Activated CD4-positive, alpha-beta T cell treated with anti-CD3 and anti-CD28 coated beads for 4 hours (primary cell): ENCODE data around the gene ITCH.
A peak's percentile ranks its signal among the peaks of the same experiment; 100 is the strongest.
"Not testable (repeated sequence)": the region's sequence is repeated elsewhere in the genome, so short reads cannot be mapped to it uniquely, and the experiment has no call there.

Experiments used
- DNase-seq, 2 donors: peaks; one replicate each; pipeline ENCODE4 v3.0.0-alpha.2; 2020

ITCH gene

DNA sequence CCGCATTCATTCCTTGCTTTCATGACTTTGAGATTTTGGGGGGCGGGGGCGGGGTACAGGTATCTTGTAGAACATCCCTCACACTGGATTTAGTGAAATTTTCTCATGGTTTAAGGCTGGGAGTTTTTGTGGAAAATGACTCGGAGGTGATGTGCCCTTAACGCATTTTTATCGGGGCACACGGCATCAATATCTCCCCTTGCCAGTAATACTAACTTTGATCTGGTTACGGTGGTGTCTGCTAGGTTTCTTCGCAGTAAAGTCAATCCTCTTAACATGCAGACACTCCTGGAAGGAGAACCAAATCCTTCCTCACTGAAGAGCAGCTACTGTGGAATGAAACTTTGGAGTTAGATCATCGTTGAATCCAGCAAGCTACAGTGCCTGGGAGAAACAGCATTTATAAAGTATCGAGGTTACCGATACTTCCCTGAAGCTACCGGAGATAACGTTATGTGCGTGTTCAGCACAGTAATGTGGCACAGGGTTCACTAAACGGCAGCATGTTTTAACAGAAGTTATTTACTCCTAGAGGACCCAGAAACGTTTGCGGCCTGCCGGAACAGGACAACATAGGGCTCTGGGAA lies 151.9 kb downstream of the ITCH start:
- no peak for DNase-seq

DNA sequence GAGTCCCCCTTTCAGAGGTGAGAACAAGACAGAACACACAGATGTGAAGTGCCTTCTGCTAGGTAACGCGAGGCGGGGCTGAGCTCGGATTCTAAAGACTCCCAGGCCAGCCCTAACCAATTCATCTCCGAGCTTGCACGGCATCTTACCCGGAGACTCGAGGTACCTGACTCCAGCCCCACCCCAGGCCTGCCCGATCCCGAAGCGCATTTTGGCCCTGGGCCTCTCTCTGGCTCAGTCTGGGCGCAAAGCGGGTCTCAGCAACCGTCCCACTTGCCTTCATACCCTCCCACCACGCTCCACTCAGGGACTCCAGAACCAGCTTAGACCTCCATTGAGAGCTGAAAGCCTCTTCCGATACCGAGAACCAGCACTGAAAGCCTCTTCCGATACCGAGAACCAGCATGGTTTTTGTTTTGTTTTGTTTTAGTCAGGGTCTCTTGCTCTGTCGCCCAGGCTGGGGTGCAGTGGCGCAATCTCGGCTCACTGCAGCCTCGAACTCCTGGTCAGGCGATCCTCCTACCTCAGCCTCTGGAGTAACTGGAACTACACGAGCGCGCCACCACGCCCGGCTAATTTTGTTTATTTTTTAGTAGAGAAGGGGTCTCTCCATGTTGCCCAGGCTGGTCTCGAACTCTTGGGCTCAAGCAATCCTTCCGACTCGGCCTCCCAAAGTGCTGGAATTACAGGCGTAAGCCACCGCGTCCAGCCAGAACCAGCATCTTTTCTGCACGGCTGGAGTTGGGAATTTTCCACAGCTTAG lies 152.6 kb downstream of the ITCH start:
- peak; percentile 63 to 65 for DNase-seq

DNA sequence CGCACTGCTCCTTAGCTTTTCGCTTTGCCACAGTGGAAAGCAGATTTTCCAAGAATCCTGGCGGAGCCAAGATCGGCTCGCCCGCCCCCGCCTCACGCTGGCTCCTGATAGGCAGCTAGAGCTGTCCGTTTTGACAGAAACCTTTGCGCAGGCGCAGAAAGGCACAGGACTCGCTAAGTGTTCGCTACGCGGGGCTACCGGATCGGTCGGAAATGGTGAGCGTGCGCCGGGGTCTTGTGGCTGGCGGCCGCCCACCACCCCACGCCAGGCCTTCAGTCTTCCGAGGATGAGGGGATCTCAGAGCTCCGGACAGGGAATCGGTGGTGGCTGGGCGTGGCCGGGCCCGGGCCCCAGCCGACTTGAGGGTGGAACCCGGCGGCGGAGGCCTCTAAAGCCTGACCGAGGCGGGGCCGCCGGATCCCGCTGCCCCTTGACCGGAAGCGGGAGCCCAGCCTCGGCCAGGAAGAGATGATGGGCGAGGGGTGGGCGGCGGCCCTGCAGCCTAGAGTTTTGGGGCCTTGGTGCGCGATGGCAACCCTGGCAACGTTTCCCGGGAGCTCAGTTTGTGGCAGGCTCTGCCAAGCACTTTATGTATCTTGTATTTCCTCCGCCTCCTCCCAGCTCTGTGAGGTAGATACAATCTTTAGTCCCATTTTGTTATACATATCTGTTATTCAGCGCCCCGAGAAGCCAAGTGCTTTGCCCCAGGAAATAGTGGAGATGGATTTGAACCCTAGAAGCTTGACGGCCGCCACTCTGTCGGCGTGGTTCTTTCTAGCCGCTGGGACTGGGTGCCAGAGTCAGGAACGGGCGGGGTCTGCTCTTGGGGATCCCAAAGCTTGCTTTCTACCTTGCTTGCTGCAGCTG lies 153.4 kb downstream of the ITCH start, which contains the start of gene DYNLRB1:
DYNLRB1 (plus strand) TSS at position 176 of the 867 bp plus-strand sequence; CDS start at position 213, 37 bp downstream.
- peak; percentile 96 to 97 for DNase-seq

DNA sequence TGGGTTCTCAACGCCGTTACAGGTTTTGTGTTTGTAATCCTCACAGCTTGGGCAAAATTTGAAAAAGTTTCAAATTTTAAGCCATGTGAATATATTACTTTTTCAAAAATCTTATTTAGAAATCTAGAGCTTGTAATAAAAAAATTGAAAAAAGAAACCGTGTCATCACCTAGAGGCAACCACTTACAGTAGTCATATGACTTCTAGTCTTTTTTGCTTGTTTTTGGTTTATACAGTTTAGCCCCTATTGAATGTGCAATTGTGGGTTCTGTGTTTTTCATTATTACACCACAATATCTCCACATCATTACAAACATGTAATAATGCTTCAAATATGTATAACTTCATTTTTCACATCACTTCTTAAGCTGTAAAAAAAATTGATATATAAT lies 154.0 kb downstream of the ITCH start:
- no peak for DNase-seq

DNA sequence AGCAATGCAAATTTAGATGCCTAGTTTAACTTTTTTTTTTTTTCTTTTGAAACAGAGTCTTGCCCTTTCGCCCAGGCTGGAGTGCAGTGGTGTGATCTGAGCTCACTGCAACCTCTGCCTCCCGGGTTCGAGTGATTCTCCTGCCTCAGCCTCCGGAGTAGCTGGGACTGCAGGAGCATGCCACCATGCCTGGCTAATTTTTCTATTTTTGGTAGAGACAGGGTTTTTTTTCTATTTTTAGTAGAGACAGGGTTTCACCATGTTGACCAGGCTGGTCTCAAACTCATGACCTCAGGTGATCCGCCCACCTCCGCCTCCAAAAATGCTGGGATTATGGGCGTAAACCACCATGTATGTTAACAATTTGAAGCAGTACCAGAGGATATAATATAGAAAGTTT lies 155.8 kb downstream of the ITCH start:
- DNase-seq: not testable (repeated sequence)

DNA sequence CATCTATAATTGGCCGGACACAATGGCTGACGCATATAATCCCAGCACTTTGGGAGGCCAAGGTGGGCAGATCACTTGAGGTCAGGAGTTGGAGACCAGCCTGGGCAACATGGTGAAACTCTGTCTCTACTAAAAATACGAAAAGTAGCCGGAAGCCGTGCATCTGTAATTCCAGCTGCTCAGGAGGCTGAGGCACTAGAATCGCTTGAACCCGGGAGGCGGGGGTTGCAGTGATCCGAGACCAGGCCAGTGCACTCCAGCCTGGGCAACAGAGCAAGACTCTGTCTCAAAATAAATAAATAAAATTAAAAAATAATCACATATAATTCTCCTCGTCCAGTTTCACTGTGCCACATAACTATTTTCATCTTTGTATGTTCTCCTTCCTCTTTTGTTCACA lies 156.8 kb downstream of the ITCH start:
- not testable (repeated sequence) for DNase-seq

DNA sequence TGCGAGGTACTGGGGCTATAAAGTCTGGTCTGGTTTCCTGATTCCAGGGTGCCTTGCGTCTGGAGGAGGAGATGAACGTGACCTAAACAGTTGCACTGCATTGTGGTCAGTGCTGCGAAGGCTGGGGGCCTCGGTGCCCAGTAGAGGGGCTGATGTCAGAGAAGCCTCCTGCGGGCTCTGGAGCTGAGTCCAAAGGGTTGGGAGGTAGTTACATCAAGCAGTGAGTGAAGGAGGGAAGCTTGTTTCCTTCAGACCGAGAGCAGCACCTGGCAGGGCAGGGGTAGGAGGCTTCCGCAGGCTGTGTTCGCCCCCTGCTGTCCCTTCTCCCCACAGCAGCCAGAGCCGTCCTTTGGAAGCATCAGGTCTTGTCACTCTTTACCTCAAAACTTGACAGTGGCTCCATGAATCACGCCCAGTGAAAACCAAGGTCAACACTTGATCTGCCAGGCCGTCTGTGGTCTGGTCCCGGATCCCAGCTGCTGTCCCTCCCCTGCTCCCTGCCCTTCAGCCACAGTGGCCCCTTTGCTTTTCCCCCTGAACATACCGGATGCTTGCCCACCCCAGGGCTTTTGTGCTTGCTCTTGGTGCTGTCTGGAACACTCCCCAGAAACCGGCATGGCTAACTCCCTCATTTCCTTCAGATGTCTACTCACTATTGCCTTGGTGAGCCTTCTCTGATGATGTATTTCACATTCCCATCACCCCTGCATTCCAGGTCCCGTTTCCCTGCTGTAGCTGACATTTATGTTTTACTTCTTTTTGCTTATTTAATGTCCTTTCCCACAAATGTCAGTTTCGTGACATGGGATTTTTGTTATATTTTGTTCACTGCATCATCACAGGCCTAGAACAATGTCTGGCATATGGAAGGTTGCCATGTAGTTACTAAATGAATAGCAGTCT lies 160.1 kb downstream of the ITCH start:
- DNase-seq: peak; percentile 51 to 52

DNA sequence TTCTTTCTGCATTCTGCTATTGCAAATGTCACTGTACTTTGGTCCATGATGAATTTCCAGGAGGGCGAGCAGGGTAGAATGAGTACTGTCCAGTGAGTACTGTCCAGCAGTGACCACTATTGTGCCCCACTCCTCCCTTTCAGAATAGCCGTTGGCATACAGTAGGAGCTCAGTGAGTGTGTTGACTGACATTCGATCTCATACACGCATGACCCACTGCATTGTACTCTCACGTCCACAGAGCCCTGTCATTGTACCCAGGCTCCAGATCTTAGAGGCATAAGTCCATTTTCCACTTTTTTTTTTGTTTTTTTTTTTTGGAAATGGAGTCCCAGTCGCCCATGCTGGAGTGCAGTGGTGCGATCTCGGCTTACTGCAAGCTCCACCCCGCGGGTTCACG lies 161.4 kb downstream of the ITCH start:
- DNase-seq: no peak

DNA sequence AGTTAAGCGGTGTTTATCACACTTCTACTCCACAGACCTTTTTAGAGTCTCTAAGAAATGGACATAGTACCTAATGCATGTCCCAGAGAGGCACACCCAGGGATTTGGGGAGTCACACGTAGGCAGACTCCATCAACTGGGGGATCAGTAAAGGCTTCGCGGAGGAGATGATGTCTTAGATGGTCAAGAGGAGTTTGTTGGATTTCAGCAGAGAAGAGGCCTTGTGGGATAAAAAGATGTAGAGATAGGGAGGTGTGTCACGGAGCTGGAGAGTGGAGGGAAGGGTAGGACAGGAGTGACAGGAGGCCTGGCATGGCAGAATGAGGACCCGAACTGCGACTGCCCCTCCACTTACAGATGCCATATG lies 162.3 kb downstream of the ITCH start:
- no peak for DNase-seq

DNA sequence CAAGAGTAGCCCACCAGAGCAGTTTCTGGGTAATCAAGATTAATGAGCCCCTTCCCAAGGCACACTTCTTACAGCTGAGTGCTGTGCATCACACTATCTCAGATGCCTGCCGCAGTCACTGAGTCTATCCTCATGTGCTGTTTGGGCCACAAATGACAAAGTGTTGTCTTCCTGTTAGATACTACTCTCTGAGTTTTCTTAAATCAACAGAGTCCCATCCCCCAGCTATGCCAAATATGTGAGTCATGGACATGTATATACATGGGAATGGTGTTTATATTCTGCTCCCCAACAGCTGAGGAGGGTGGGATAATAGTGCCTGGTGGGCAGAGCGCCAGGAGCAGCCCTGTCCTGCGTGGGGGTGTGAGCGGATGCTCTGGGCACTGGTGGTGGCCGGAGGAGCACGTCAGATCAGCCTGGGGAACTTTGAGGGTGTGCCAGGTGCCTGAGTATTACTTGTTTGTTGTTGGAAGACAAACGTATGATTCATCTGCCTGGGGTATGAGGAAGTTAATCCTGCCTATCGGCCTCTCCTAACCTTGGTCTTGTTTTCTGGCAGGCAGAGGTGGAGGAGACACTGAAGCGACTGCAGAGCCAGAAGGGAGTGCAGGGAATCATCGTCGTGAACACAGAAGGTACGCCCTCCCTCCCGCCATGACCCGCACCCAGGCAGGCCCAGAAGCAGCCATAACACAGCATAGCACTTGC lies 162.8 kb downstream of the ITCH start:
- DNase-seq: no peak

DNA sequence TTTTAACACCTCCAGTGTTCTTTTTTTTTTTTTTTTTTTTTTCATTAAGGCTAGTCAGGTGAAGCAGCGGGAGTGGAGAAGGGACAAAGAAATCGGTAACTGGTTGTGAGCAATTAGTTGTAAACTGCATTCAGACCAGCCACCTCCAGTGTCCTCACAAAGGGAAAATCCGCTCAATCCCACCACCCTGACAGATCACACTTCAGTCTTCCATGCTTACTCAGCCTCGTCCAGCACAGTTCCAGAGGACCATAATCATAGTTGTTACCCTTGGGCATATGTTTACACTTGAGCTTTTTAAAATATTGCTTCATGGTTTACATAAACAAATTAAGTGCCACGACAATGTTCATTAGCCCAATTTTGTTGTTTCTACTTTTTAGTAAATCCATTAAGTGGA lies 163.4 kb downstream of the ITCH start:
- DNase-seq: no peak

DNA sequence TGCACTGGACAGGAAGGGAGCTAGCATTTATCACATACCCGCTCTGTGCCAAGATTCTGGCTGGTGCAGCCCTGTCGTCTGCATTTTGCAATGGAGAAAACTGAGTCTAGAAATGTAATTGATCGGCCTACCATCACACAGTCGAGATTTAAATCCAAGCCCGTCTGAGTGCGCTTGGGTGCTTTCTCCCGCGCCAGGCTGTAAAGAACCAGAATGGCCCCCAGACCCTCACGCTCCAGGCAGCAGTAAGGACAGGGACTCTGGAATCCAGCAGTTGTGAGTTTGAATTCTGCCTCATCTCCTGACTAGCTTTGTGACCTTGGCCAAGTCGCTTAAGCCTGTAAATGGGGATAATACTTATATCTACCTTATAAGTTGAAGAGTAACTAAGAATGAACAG lies 163.9 kb downstream of the ITCH start:
- no peak for DNase-seq

DNA sequence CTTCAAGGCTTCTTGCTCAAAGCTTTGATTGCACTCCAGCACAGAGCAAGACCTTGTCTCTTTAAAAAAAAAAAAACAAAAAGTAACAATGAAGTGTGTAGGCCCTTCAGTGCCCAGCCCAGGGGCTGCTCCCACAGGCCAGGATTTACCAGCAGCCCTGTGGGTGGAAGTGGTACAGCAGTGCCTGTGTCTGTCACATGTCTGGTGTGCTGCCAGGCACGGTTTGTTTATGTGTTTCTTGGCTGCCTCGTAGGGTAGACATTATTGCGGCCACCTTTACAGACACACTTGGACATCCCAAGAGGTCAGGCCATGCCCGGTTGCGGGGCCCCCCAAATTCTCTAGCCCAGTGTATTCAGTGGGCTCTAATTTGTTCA lies 165.8 kb downstream of the ITCH start:
- no peak for DNase-seq

DNA sequence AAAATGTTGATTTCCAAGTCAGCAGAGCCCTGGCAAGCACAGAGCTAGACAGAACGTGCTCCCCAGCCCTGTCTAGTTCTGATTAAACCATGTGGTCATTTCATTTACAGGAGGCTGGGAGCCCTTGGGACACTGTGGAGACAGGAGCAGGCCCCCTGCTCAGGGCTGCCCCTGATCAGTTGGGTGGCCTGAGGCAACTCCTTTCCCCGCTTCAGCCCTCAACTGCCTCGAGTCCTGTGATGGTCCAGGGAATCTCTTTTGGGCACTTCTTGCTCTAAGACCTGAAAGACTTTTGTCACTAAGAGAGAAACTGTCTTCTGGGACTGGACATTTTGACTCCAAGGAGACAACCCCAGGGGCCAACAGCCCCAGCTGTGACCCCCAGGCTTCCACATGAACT lies 166.7 kb downstream of the ITCH start:
- DNase-seq: no peak

DNA sequence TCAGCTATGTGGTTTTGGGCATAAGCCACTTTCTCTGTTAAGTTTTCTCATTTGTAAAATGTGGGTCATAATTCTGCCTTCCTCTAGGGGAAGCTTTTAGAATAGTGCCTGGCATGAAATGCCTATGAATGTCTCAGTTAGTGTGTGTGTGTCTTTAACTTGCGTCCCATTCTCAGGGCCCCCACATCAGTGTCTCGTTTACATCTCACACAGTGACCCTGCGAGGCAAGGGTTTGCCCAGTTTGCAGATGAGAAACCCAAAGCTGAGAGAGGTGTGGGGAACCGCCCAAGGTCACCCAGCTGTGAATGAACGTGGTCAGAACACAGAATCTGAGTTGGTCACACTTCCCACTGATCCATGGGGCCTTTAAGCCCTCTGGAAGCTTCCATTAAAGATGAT lies 167.3 kb downstream of the ITCH start:
- DNase-seq: no peak

DNA sequence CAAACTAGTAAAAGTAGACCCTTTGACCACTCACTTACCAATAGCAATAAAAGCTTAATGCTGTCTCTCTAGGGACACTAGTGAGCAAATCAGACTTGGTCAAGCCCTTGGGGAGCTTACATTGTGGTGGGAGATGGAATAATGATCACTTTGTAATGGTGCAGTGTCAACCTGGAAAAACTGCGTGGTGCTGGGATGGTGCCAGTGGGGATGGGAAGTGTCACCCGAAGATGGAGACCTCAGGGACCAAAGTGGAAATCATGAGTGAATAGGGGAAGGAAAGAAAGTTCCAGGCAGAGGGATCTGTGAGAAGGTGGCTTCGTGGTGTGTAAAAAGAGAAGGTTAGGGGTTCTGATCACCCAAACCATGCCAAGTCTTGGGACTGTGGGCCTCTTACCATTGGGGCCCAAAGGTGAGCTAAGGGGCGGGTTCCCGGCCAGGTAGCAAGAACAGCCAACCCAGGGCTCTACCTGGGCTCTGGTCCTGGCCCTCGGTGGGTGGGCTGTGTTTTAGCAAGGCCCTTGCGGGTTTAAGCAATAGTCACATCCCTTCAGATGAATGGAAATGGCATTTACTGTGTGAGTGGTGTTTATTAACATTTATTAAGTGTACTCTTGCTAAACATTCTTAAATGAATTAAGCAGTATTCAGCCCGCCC lies 168.7 kb downstream of the ITCH start:
- DNase-seq: no peak

DNA sequence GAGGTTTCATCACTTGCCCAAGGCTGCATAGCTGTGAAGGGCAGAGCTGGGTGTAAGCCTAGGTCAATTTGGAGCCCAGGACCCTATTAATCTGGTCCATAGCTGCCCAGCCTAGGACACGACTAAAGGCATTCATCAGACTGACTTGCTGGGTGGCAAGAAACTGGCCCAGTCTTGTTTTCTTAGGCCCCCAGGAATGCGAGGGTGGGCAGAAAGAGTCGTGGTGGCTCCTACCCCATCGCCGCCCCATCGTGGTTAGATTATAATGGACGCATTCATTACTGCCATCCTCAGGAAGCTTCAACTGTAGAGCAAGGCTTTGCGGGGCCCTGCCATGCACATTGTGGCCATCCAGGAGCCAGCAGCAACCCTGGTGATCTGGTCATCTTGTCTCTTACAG lies 169.2 kb downstream of the ITCH start:
- no peak for DNase-seq

DNA sequence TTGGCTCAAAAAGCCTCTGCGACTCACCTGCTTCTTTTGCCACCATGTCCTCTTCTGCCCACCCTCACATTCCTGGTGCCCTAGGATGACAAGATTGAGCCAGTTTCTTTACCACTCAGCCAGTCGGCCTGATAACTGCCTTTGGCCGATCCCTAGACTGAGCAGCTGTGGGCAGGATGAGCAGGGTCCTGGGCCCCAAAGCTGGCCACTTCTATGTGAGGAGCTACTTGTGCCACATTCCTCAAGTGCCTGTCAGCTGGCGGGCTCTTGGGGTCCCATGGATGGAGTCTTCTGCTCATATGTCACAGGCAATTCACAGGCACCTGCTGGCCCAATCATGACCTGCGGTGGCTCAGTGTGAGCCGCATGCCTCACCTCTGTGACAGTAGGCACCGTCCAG lies 169.7 kb downstream of the ITCH start:
- DNase-seq: no peak

DNA sequence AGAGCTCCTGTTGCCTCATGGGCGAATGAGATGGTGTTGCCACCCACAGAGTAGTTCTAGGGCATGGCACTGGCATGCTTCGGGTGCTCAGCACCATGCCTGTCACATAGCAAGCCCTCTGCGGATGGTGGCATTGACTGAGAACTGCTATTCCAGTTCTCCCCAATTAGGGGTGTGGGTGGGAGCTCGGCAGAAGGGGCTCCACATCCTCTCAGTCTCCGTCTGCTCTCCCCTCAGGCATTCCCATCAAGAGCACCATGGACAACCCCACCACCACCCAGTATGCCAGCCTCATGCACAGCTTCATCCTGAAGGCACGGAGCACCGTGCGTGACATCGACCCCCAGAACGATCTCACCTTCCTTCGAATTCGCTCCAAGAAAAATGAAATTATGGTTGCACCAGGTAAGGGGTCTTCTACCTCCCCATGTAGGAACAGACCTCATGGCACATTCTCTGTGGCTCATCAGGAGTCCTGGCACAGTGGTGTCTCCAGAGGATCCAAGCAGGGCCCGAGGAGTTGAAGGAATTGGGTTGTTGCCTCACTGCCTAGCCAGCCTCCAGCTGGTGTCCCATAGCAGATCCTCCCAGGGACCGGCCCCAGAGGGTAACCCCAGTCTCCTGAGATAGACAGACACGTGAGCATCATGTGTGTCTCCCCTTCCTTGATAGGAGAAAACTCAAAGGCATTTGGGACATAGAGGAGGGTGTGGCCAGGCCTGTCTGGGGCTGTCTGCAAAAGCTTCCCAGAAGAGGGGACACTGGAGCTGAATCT lies 171.5 kb downstream of the ITCH start:
- no peak for DNase-seq

DNA sequence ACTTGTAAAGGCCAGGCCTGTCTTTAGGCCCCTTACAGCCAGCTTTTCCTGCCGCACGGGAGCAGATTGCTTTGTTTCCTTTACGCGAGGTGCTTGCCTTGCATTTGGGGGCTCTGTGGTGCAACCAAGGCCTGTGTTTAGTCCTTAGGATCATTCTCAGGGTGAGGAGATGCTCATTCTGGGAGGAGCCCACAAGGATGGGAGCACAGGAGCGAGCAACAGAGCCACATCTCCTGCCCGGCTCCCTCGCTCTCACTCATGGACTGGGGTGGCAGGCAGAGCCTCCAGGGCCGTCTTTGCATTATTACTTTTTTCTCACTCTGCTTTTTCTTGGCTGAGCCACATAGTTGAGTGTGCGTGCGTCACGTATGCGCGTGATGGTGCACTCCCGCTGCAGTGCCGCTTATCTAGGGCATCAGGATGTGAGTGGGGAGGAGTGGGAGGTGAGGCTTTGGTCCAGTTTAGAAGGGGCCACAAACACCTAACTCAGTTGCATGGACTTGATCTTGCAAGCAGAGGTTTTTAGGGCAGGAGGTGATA lies 172.3 kb downstream of the ITCH start:
- no peak for DNase-seq

DNA sequence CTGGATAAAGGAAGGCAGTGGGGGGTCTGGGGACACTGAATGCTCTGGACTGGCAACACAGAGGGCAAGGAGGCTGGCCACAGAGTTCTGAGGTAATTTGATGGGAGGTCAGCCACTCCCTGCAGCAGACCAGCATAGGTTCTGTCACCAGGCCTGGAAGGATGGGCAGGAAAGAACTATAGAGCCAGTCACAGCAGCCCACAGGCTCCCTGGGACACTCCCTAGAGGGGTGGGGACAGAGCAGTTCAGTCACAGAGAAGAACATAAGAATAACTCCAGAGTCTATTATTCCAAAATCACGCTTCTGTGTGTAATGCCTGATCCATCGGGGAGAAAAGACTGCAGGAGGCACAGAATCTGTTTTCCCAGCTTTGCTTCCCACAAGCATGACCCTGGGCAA lies 172.8 kb downstream of the ITCH start:
- DNase-seq: no peak
